Psoas muscle (tissue), 8 donors: ENCODE results near the gene SEM1. TPM values are rescaled to one million over a fixed set of nuclear protein-coding genes. Genes with fewer than 3 reads are reported as not detected.

Experiments
- ATAC-seq, 4 donors: fragments of 200-7000 bp; cut with Tn5 transposase; one replicate each; pipeline ENCODE4 v1.9.1; 2020; ENCODE audit warnings: moderate library complexity in 3 of 4, mild to moderate bottlenecking in 2 of 4
- DNase-seq, 2 donors: peaks; one replicate each; pipeline ENCODE4 v3.0.0-alpha.2; 2020
- H3K27ac ChIP-seq: fragments of 200-600 bp; one replicate; pipeline ENCODE4 v1.8.0; 2022
- H3K27me3 ChIP-seq, 3 donors: fragments of 200-600 bp in 1 of 3; one replicate each; pipeline versions ENCODE4 v1.6.1 to v1.8.0; 2013 to 2022; ENCODE audit warnings: low read length in 2 of 3, mild to moderate bottlenecking in 2 of 3, moderate library complexity in 1 of 3; ENCODE audit not compliant: insufficient read depth in 3 of 3
- H3K36me3 ChIP-seq, 2 donors: fragments of 200-600 bp in 1 of 2; one replicate each; pipeline versions ENCODE4 v1.6.1 to v1.8.0; 2013 to 2022; ENCODE audit warnings: low read depth in 1 of 2, mild to moderate bottlenecking in 1 of 2, moderate library complexity in 1 of 2; ENCODE audit not compliant: insufficient read depth in 1 of 2
- H3K4me1 ChIP-seq: fragments of 200-600 bp; one replicate; pipeline ENCODE4 v1.8.0; 2022
- H3K4me3 ChIP-seq: fragments of 200-600 bp; one replicate; pipeline ENCODE4 v1.8.0; 2022; ENCODE audit warnings: mild to moderate bottlenecking
- H3K9me3 ChIP-seq: fragments of 200-600 bp; one replicate; pipeline ENCODE4 v1.8.0; 2022
- CTCF ChIP-seq: fragments of 200-600 bp; IDR thresholded peaks from one replicate; pipeline ENCODE4 v1.8.0; 2022; ENCODE audit warnings: antibody characterized with exemption
- WGBS, 3 donors: extraction: QIAGEN DNeasy Blood & Tissue Kit; methylation state at CpG; one replicate each; pipeline versions ENCODE4 v1.1.6 to v1.1.7; 2013; 5-methylcytosine and 5-hydroxymethylcytosine counted together
- intact Hi-C, 2 donors: fragments of 100-400 bp; cut with DNase I; formaldehyde crosslinking; loops; one replicate each; pipeline versions ENCODE4 v1.11.0 to v1.14.2; 2022
- polyA plus RNA-seq, 3 donors: library from polyadenylated mRNA; stranded (reverse); fragments of 200-250 nt; gene quantifications; one replicate each; pipeline ENCODE4 v1.2.3, GENCODE V29; 2013
- total RNA-seq, 4 donors: library from RNA; stranded (reverse); fragmentation: NEBNext Ultra II Directional in 2 of 4; extraction: Animal tissue kit (Norgen Biotek cat#: 25700) in 2 of 4; gene quantifications; one replicate each; pipeline versions ENCODE4 v1.2.1 to v1.2.4, GENCODE V29; 2021 to 2023
- donor health status: healthy with polysubstance abuse.
- donor health status: DM: no; HTN: no; CAD: no; lungs with moderate emphysema.
- donor health status: Bipolar disorder and iron deficiency.
- donor health status: healthy.
- donor health status: DM: yes; HTN: yes; CAD: no.
- donor health status: DM: no; HTN: no; CAD: no.
- donor health status: DM: no; HTN: no; CAD: no.
- donor health status: DM: yes; HTN: yes; CAD: no.

SEM1 gene
- total and polyA plus RNA-seq, 7 donors, result 30.5 to 107 (median 69.9) TPM

- Histone ChIP-seq H3K27ac (no peak overlapping the region), H3K4me1 (no peaks in the 10 kb centered on the region), H3K27me3 (no peaks in the 10 kb centered on the region), H3K9me3 (no peaks in the 10 kb centered on the region), H3K4me3 (no peak overlapping the region), H3K36me3 (no peaks in the 10 kb centered on the region)
- DNase-seq, result no peak
- 67 to 72% (median 69%) methylated on average over 7 of the region's 7 CpGs for WGBS, 3 donors
- TF ChIP-seq CTCF, result no peak
- ATAC-seq, result no peak
- intact Hi-C loops, result no loop called here
Measured at GRCh38 chr7:96657347-96658021, 52.2 kb downstream of the SEM1 start.

- no peak for DNase-seq
- ATAC-seq, result no peak
- Histone ChIP-seq H3K9me3 (no peaks in the 10 kb centered on the region), H3K4me3 (no peak overlapping the region), H3K36me3 (no peaks in the 10 kb centered on the region), H3K27me3 (no peaks in the 10 kb centered on the region), H3K27ac (no peak overlapping the region), H3K4me1 (no peaks in the 10 kb centered on the region)
- 70 to 81% (median 74%) methylated on average over 2 of the region's 2 CpGs for WGBS, 3 donors
- no peak for TF ChIP-seq CTCF
- intact Hi-C loops, result no loop called here
Measured at GRCh38 chr7:96655956-96656355, 53.7 kb downstream of the SEM1 start.

GRCh38 chr7:96654630-96655188 lies 54.9 kb downstream of the SEM1 start:
- no peaks in the 10 kb centered on the region for H3K27me3 ChIP-seq
- intact Hi-C loops, result no loop called here
- WGBS, 3 donors, result 84 to 89% (median 86%) methylated on average over 4 of the region's 4 CpGs

GRCh38 chr7:96649981-96650380 lies 59.7 kb downstream of the SEM1 start:
- Histone ChIP-seq H3K4me1 (no peaks in the 10 kb centered on the region), H3K4me3 (no peak overlapping the region), H3K27ac (no peak overlapping the region), H3K9me3 (no peaks in the 10 kb centered on the region), H3K36me3 (no peaks in the 10 kb centered on the region), H3K27me3 (no peaks in the 10 kb centered on the region)
- WGBS, 3 donors, result 81 to 82% (median 81%) methylated on average over 1 of the region's 1 CpG
- DNase-seq (no peak), ATAC-seq (no peak)
- TF ChIP-seq CTCF, result no peak
- intact Hi-C loops, result no loop called here

More at GRCh38 chr7:96654630-96655188, 54.9 kb downstream of the SEM1 start:
- ATAC-seq (no peak), DNase-seq (no peak)
- no peaks in the 10 kb centered on the region for H3K36me3 ChIP-seq
- no peak for TF ChIP-seq CTCF
- no peaks in the 10 kb centered on the region for H3K4me1 ChIP-seq
- H3K9me3 ChIP-seq, result no peaks in the 10 kb centered on the region
- no peak overlapping the region for H3K4me3 ChIP-seq
- no peak overlapping the region for H3K27ac ChIP-seq

GRCh38 chr7:96648784-96649183 lies 60.9 kb downstream of the SEM1 start:
- ATAC-seq, result no peak
- intact Hi-C loops, result no loop called here
- H3K27ac ChIP-seq, result no peak overlapping the region
- H3K4me3 ChIP-seq, result no peak overlapping the region
- H3K27me3 ChIP-seq, result no peaks in the 10 kb centered on the region
- no peaks in the 10 kb centered on the region for H3K36me3 ChIP-seq
- no peak for DNase-seq
- WGBS, 3 donors, result 89 to 91% (median 89%) methylated on average over 8 of the region's 8 CpGs
- no peaks in the 10 kb centered on the region for H3K9me3 ChIP-seq
- TF ChIP-seq CTCF, result no peak
- no peaks in the 10 kb centered on the region for H3K4me1 ChIP-seq
